ENCODE data around the gene ADAMTS3. TPM values are rescaled to one million over a fixed set of nuclear protein-coding genes. Genes with fewer than 3 reads are reported as not detected.

ADAMTS3 gene
- total RNA-seq: under 1 TPM in 3 of 4 donors, not detected in 1; 0.18 to 0.41 (median 0.23) TPM

GRCh38 chr4:72568959-72569718 lies at the start of gene ADAMTS3:
ADAMTS3 (minus strand) TSS chr4:72569221; CDS start chr4:72568762, 459 bp downstream.
- DNase-seq (peak in 1 of 2 donors; percentile 21), ATAC-seq (peak; percentile 29 to 52)
- no peaks in the 10 kb centered on the region for H3K27me3 ChIP-seq
- in situ Hi-C loops (cut with MboI; ENCODE audit: low sequenced_read_pairs in 4 of 4): no loop called here
- peak within 1 kb of the TSS; percentile 29 to 48 (median 42) for H3K27ac ChIP-seq
- peaks cover 0 to 3% of the 10 kb centered on the region in 2 donors for H3K4me1 ChIP-seq
- H3K4me3 ChIP-seq: peak within 1 kb of the TSS; percentile 50 to 77 (median 60)
- intact Hi-C loops (cut with DNase I; ENCODE audit: low total_unique reads): no loop called here
- no peaks in the 10 kb centered on the region for H3K36me3 ChIP-seq
- TF ChIP-seq CTCF (IDR thresholded peaks at IDR 0.05 in 4 of 5, conservative IDR thresholded peaks at IDR 0.05 in 1 of 5) (no peak), POLR2A (IDR thresholded peaks at IDR 0.05) (no peak)
- no peaks in the 10 kb centered on the region for H3K9me3 ChIP-seq

- H3K4me1 ChIP-seq: no peaks in the 10 kb centered on the region
- no peak for ATAC-seq
- H3K27me3 ChIP-seq: no peaks in the 10 kb centered on the region
- intact Hi-C loops (cut with DNase I; ENCODE audit: low total_unique reads): no loop called here
- peaks cover 0 to 8% (median 0%) of the 10 kb centered on the region in 3 donors for H3K9me3 ChIP-seq
- in situ Hi-C loops (cut with MboI; ENCODE audit: low sequenced_read_pairs in 4 of 4): no loop called here
- TF ChIP-seq POLR2A (IDR thresholded peaks at IDR 0.05) (no peak), CTCF (IDR thresholded peaks at IDR 0.05 in 4 of 5, conservative IDR thresholded peaks at IDR 0.05 in 1 of 5) (no peak)
- no peak overlapping the region for H3K27ac ChIP-seq
- H3K4me3 ChIP-seq: no peak overlapping the region
- no peak for DNase-seq
- no peaks in the 10 kb centered on the region for H3K36me3 ChIP-seq
These were observed 44.9 kb upstream of the ADAMTS3 start for GRCh38 chr4:72613959-72614358.

GRCh38 chr4:72606751-72607150 lies 37.7 kb upstream of the ADAMTS3 start:
- DNase-seq (no peak), ATAC-seq (no peak)
- H3K9me3 ChIP-seq: no peaks in the 10 kb centered on the region
- no peaks in the 10 kb centered on the region for H3K4me1 ChIP-seq
- TF ChIP-seq POLR2A (IDR thresholded peaks at IDR 0.05): no peak
- no peak overlapping the region for H3K27ac ChIP-seq
- no peaks in the 10 kb centered on the region for H3K27me3 ChIP-seq
- no peak overlapping the region for H3K4me3 ChIP-seq
- in situ Hi-C loops (cut with MboI; ENCODE audit: low sequenced_read_pairs in 4 of 4) (no loop called here), intact Hi-C loops (cut with DNase I; ENCODE audit: low total_unique reads) (no loop called here)
- no peaks in the 10 kb centered on the region for H3K36me3 ChIP-seq

- Histone ChIP-seq H3K27ac (no peak overlapping the region), H3K4me3 (no peak overlapping the region), H3K9me3 (no peaks in the 10 kb centered on the region), H3K36me3 (no peaks in the 10 kb centered on the region), H3K27me3 (no peaks in the 10 kb centered on the region), H3K4me1 (no peaks in the 10 kb centered on the region)
- ATAC-seq (no peak), DNase-seq (no peak)
- intact Hi-C loops (cut with DNase I; ENCODE audit: low total_unique reads) (no loop called here), in situ Hi-C loops (cut with MboI; ENCODE audit: low sequenced_read_pairs in 4 of 4) (no loop called here)
- TF ChIP-seq POLR2A (IDR thresholded peaks at IDR 0.05) (no peak), CTCF (IDR thresholded peaks at IDR 0.05 in 4 of 5, conservative IDR thresholded peaks at IDR 0.05 in 1 of 5) (no peak)
These were observed 35.3 kb upstream of the ADAMTS3 start for GRCh38 chr4:72604324-72604723.

GRCh38 chr4:72602396-72603376 lies 33.7 kb upstream of the ADAMTS3 start:
- Histone ChIP-seq H3K27me3 (no peaks in the 10 kb centered on the region), H3K4me1 (no peaks in the 10 kb centered on the region), H3K27ac (no peak overlapping the region), H3K9me3 (no peaks in the 10 kb centered on the region), H3K36me3 (no peaks in the 10 kb centered on the region), H3K4me3 (no peak overlapping the region)
- TF ChIP-seq POLR2A (IDR thresholded peaks at IDR 0.05) (no peak), CTCF (IDR thresholded peaks at IDR 0.05 in 4 of 5, conservative IDR thresholded peaks at IDR 0.05 in 1 of 5) (no peak)
- ATAC-seq: no peak
- in situ Hi-C loops (cut with MboI; ENCODE audit: low sequenced_read_pairs in 4 of 4) (no loop called here), intact Hi-C loops (cut with DNase I; ENCODE audit: low total_unique reads) (no loop called here)
- no peak for DNase-seq
